LHCN-M2 (cell line): Measurements from ENCODE around the gene COL17A1. TPM values are rescaled to one million over a fixed set of nuclear protein-coding genes. Genes with fewer than 3 reads are reported as not detected.

ENCODE experiments used
- DNase-seq: peaks from one replicate; pipeline ENCODE4 v3.0.0-alpha.2; 2012; ENCODE audit warnings: low read depth
- total RNA-seq: library from RNA; depleted of rRNA; stranded (reverse); fragments of >200 nt; gene quantifications from 2 replicates; pipeline ENCODE4 v1.2.3, GENCODE V29; 2014; rRNA removed

The COL17A1 gene
- total RNA-seq, 1 experiment from 2014 or later = not detected

- no peak for DNase-seq
Measured at GRCh38 chr10:103990531-103990930, 95.1 kb downstream of the COL17A1 start.

- no peak for DNase-seq
Measured at GRCh38 chr10:103990121-103990520, 95.6 kb downstream of the COL17A1 start.

- no peak for DNase-seq
Measured at GRCh38 chr10:103986360-103986759, 99.3 kb downstream of the COL17A1 start.

GRCh38 chr10:103985726-103986125 is 100.0 kb downstream of the COL17A1 start:
- peak; percentile 34 for DNase-seq

DNA sequence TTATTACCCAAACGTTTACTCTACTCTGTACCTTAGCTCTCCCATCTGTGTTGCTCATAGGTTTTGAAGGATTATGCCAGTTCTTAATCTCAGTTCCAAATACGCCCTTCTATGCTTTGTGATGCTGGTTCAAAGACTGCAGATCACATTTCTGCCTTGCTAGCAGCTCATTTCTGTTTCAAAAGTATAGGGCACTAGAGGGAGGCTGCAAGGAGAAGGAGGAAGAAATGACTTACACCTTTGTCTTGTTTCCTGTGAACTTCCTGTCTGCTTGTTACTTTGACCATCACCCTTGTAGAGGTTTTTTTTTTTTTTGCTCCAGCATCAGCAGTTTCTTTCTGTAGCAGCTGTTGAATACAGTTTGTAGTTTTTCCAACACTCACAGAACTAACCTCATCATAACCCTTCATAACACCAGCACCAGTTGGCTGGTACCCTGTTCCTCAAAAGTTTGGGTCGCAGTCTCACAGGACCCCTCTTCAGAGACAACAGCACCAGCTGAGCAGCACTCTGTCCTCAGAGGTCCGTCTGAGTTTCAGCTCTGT is 102.2 kb downstream of the COL17A1 start:
- DNase-seq = peak; percentile 35

- no peak for DNase-seq
Measured at GRCh38 chr10:103982639-103983038, 103.0 kb downstream of the COL17A1 start.

Other genes starting within 250 kb of the COL17A1 start
- gene SH3PXD2A, start 230.3 kb downstream of the COL17A1 start, total RNA-seq = 12.8 and 18.4 TPM in 2 replicates
- 33.0 and 37.9 TPM in 2 replicates for gene STN1, start 167.7 kb downstream of the COL17A1 start, total RNA-seq
- 44.1 and 51.4 TPM in 2 replicates for gene SLK, start 118.7 kb downstream of the COL17A1 start, total RNA-seq
- gene SFR1, start 36.3 kb upstream of the COL17A1 start, total RNA-seq = 13.1 and 14.9 TPM in 2 replicates
- gene CFAP43, start 146.5 kb upstream of the COL17A1 start, total RNA-seq = 0.06 TPM in 1 of 2 replicates, not detected in the other
- 211 and 248 TPM in 2 replicates for gene GSTO1, start 169.0 kb upstream of the COL17A1 start, total RNA-seq
- 0.38 and 0.46 TPM in 2 replicates for gene GSTO2, start 183.3 kb upstream of the COL17A1 start, total RNA-seq